Activated effector memory CD4-positive, alpha-beta T cell treated with Interleukin-2 at 50 U/mL for 16 hours (primary cell): ENCODE results near the gene ANKS3.
A peak's percentile ranks its signal among the peaks of the same experiment; 100 is the strongest.

Source experiments
- DNase-seq: peaks from one replicate; pipeline ENCODE4 v3.0.0-alpha.2; 2020

Gene ANKS3

GRCh38 chr16:4695473-4696171 is 38.4 kb downstream of the ANKS3 start:
- no peak for DNase-seq

DNA sequence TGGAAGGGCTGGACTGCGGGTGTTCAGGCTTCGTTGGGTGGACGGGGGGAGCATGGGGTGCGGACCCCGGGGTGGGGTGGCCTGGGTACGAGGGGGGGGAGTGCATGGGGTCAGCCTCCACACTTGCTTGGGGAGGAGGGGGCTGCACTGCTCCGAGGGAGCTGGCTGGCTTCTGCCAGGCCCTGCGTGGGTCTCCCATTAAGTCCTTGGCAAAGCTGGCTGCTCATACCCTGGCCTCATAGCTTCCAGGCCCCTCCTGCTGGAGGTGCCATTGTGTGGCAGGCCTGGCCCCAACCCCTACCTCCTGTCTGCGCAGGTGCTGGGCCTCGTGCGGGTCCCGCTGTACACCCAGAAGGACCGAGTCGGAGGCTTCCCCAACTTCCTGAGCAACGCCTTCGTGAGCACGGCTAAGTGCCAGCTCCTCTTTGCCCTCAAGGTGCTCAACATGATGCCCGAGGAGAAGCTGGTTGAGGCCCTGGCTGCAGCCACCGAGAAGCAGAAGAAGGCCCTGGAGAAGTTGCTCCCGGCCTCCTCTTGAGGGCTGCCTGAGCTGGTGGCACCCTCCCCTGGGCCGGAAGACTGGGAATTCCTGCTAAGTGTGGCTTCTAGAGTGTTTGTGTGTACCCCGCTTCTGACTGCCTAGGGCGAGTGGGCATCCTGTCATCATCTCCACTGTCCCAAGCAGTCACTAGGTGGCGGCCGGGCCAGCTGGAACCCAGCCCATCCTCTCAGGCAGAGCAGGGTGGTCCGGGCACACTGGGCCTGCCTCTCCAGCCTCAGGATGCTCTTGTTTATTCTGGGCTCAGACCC is 39.2 kb downstream of the ANKS3 start:
- DNase-seq, result no peak

GRCh38 chr16:4693956-4694641 is 40.0 kb downstream of the ANKS3 start:
- peak; percentile 48 for DNase-seq

- DNase-seq, result peak; percentile 98
Observed at GRCh38 chr16:4693296-4693955, 40.6 kb downstream of the ANKS3 start, which contains the start of gene NUDT16L1. TSS of gene NUDT16L1 (plus strand) at chr16:4693562. CDS start at chr16:4693727, 165 bp downstream.

GRCh38 chr16:4692460-4693295 is 41.4 kb downstream of the ANKS3 start:
- DNase-seq, result no peak

DNA sequence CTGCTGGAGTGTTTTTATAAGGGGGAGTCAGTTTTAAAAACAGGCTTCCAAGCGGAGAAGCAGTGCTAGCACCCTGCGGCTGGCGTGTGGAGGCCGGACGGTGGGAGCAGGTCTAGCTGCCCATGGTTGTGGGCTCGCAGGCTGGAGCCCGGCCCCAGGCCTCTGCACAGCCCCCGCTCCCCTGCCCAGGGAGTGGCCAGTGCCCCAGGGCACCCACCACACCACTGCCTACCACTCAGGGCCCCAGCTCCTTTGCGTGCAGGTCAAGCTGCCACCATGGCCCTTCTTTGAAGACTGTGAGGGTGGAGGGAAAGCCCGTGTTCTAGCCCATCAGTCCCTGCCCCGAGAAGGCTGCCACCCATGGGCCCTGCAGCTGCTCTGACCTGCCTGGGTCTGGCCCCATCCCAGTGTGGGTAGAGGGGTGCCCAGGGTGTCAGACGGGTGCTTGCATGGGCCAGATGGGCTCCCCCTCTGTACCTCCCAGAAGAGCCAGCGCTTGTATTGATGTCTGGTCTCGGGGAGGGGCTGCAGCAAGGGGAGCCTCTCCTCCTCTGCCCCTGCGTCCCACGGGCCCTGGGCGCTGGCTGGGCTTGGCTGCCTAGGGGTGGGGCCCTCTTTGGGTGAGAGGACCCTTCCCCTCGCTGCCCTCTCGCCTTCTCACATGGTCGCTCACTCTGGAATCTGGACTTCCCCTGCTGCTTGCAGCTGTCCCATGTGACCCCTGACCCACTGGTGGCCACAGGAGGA is 42.2 kb downstream of the ANKS3 start:
- DNase-seq, result no peak

GRCh38 chr16:4690946-4691665 is 43.0 kb downstream of the ANKS3 start:
- DNase-seq, result no peak

DNA sequence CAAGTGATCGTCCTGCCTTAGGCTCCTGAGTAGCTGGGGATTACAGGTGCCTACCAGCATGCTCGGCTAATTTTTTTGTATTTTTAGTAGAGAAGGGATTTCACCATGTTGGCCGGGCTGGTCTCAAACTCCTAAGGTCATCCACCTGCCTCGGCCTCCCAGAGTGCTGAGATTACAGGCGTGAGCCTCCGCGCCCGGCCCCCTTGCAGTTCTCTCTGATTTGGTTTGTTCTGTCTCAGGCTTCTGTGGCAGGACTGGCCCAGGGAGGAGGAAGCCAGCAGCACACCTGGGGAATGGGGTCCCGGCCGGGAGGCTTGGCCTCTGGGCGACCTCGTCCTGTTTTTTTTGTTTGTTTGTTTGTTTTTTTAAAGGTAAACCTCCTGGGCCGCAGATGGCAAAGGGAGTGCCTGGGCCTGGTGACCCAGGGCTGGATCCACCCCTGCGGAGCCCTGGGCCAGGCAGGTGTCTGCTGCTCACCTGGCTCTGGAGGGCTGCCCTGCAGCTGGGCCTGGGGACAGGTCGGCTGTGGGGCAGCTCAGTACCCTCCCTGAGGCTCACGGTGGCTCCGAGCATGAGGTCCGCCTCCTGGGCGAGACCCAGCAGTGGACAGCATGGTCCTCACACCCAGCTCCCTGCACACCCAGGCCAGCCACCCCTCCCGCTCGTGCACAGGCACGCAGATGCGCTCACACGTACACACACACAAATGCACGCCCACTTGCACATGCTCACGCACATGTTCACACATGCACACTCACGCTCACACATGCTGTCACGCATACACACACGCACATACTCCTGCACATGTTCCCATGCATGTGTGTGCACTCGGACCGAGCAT is 44.0 kb downstream of the ANKS3 start:
- DNase-seq, result no peak

GRCh38 chr16:4689091-4689671 is 44.9 kb downstream of the ANKS3 start:
- no peak for DNase-seq

DNA sequence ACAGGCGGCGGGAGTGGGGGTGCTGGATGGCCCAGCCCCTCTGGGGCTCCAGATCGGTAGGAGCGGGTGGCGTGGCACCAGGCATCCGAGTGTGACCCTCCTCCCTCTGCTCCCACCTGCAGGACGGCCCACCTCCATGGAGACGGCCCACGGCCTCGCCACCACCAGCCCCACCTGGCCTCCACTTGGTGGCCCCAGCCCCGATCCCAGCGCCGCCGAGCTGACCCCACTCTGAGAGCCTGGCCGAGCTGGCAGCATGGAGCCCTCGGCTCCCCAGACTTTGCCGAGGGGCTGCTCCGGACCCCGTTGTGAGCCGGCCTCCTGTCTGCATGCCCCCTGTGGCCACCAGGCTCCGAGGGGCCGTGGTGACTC is 45.4 kb downstream of the ANKS3 start:
- DNase-seq, result no peak

DNA sequence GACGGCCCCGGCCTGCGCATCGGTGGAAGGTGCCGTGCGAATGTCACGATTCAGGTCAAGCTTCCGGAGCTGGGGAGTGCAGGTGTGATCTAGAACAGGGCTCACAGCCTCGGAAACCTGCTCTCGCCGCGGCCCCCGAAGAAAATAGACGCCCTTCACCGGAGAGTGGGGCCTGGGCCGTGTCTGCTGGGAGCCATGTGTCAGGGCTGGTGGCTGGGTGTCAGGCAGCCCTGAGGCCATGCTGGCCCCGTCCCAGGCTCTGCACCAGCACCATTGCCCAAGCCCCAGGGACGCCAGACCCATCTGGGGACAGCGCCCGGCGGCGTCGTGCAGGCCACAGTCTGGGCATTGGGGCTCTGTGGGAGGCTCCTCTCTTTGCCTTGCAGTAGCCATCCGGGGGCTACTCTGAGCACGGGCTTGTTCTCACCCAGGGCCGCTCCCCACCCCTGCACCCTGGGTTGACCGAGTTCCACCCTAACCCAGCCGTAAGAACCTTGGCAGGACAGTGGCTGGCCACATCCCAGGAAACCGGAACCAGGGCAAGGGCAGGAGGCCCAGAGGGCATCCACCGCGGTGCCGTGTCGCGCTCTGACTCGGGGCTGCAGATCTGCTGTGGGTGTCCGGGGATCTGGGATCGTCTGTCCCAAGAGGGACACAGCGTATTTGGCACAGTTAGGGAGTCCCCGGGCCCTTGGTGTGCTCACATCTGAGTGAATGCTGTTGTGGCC is 46.0 kb downstream of the ANKS3 start:
- no peak for DNase-seq

DNA sequence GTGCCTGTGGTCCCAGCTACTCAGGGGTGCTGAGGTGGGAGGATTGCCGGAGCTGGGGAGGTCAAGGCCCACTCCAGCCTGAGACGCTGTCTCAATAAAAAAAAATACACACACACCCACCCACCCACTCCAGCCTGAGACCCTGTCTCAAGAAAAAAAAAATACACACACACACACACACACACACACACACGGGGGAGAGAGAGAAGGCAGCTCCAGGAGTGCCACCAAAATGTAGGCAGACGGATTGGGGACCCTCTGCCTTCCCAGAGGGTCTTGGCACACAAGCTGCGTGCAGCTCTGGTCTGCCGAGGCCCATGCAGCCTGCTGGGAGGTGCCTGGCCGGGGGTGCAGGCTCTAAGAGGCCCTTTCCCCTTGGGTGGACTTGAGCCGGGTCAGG is 46.7 kb downstream of the ANKS3 start:
- DNase-seq, result no peak

- no peak for DNase-seq
Observed at GRCh38 chr16:4686497-4687210, 47.4 kb downstream of the ANKS3 start.

GRCh38 chr16:4685776-4686496 is 48.1 kb downstream of the ANKS3 start:
- DNase-seq, result no peak

- DNase-seq, result no peak
Observed at GRCh38 chr16:4685292-4685691, 48.8 kb downstream of the ANKS3 start.

DNA sequence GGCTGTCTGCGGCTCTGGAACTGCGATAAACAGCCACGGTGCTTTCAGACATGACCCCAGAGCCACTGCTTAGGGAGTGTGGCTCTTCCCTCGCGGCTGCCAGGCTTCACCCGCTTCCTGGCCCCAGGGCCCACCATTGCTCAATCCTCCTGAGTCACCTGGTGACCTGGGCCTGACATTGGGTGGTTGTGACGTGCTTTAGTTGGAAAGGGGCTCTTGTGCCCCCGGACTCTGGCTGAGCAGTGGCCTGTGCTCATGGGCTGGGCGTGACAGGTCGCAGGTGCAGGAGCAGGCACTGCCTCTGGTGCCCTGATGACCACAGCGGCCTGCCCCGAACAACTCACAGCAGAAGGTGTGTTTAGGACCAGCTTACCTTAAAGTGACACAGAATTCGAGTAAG is 49.3 kb downstream of the ANKS3 start:
- DNase-seq, result no peak

GRCh38 chr16:4684058-4684715 is 49.9 kb downstream of the ANKS3 start:
- DNase-seq, result no peak
